ENCODE data around the gene DMD.

Gene DMD

DNA sequence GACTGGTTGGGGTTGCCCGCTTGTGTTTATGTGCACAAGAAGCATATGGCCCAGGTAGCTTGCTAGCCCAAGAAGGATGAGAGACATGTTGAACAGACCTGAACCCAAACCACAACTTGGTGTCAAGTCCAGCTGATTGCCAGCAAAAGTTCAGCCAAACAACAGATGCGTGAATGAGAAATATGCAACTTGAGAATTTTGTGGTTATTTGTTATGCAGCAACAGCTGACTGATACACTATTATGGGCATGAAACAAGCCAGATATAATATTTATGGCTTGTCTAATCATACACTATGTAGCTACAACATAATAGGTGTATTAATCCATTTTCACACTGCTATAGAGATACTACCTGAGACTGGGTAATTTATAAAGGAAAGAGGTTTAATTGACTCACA, 2073.2 kb downstream of the DMD start:
- peaks cover 14% of the 10 kb centered on the region for H3F3A ChIP-seq (ENCODE audit: low read depth)
- no peak overlapping the region for H3K4me3 ChIP-seq (ENCODE audit: low read length, poor library complexity, severe bottlenecking)
- H3K9ac ChIP-seq (ENCODE audit: low read depth, low read length, poor library complexity, severe bottlenecking), result no peak overlapping the region
- peaks cover 5% of the 10 kb centered on the region; the same call in 1 of the 2 replicates for H3K36me3 ChIP-seq (ENCODE audit: insufficient read depth, low read length)
- H3K4me2 ChIP-seq (ENCODE audit: low read depth, low read length, poor library complexity, severe bottlenecking), result no peak overlapping the region
- no peaks in the 10 kb centered on the region for H3K9me2 ChIP-seq (replicated peaks; ENCODE audit: low read depth, low read length)
- H3K9me3 ChIP-seq (ENCODE audit: insufficient read depth, low read depth, low read length), result no peaks in the 10 kb centered on the region
- TF ChIP-seq, protein P1, sequence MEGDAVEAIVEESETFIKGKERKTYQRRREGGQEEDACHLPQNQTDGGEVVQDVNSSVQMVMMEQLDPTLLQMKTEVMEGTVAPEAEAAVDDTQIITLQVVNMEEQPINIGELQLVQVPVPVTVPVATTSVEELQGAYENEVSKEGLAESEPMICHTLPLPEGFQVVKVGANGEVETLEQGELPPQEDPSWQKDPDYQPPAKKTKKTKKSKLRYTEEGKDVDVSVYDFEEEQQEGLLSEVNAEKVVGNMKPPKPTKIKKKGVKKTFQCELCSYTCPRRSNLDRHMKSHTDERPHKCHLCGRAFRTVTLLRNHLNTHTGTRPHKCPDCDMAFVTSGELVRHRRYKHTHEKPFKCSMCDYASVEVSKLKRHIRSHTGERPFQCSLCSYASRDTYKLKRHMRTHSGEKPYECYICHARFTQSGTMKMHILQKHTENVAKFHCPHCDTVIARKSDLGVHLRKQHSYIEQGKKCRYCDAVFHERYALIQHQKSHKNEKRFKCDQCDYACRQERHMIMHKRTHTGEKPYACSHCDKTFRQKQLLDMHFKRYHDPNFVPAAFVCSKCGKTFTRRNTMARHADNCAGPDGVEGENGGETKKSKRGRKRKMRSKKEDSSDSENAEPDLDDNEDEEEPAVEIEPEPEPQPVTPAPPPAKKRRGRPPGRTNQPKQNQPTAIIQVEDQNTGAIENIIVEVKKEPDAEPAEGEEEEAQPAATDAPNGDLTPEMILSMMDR (conservative IDR thresholded peaks at IDR 0.05; ENCODE audit: low read length), result no peak
- no peak for TF ChIP-seq EZH2phosphoT487 (IDR thresholded peaks at IDR 0.05; ENCODE audit: borderline replicate concordance)
- no peaks in the 10 kb centered on the region for H3K79me2 ChIP-seq (ENCODE audit: insufficient read depth, low read length)
- H2AFZ ChIP-seq (ENCODE audit: low read length), result no peak overlapping the region
- no peaks in the 10 kb centered on the region for H4K20me1 ChIP-seq (ENCODE audit: insufficient read depth, low read length, poor library complexity, severe bottlenecking)
- H3K27me3 ChIP-seq (ENCODE audit: insufficient read depth, low read length, poor library complexity, severe bottlenecking), result no peaks in the 10 kb centered on the region
- peaks cover 29% of the 10 kb centered on the region for H3K4me1 ChIP-seq (ENCODE audit: insufficient read depth, low read length, poor library complexity, severe bottlenecking)

DNA sequence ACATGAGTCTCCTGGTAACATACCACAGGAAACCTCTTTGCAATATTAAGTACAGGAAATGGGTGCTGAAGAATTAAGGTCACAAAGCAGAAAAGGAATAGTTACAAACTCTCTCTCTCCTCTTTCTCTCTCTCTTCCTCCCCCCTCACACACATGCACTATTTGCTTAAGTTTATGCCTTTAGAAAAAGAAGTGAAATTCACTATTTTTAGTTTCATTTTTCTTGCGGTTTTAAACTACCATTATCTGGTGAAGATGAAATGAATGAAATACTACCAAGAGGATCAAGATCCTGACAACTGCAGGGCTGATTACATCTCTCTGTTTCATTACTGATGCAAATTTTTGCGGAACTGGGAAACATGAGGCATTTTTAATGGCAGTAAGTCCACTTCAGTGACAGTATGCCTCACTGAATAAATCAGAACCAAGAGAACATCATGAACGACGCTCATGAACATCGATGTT, 2075.2 kb downstream of the DMD start:
- peak overlapping the region; percentile 64 for H3K4me3 ChIP-seq (ENCODE audit: low read length, poor library complexity, severe bottlenecking)
- no peaks in the 10 kb centered on the region for H3K9me3 ChIP-seq (ENCODE audit: insufficient read depth, low read depth, low read length)
- H4K20me1 ChIP-seq (ENCODE audit: insufficient read depth, low read length, poor library complexity, severe bottlenecking), result no peaks in the 10 kb centered on the region
- H3K9ac ChIP-seq (ENCODE audit: low read depth, low read length, poor library complexity, severe bottlenecking), result peak overlapping the region; percentile 15
- peak overlapping the region; percentile 70 for H3K4me2 ChIP-seq (ENCODE audit: low read depth, low read length, poor library complexity, severe bottlenecking)
- peaks cover 47% of the 10 kb centered on the region for H3K4me1 ChIP-seq (ENCODE audit: insufficient read depth, low read length, poor library complexity, severe bottlenecking)
- H3F3A ChIP-seq (ENCODE audit: low read depth), result peaks cover 16% of the 10 kb centered on the region
- peaks cover 5% of the 10 kb centered on the region; the same call in 1 of the 2 replicates for H3K36me3 ChIP-seq (ENCODE audit: insufficient read depth, low read length)
- TF ChIP-seq, protein P1 (conservative IDR thresholded peaks at IDR 0.05; ENCODE audit: low read length), result no peak
- TF ChIP-seq EZH2phosphoT487 (IDR thresholded peaks at IDR 0.05; ENCODE audit: borderline replicate concordance), result no peak
- H3K9me2 ChIP-seq (replicated peaks; ENCODE audit: low read depth, low read length), result no peaks in the 10 kb centered on the region
- no peak overlapping the region for H2AFZ ChIP-seq (ENCODE audit: low read length)
- no peaks in the 10 kb centered on the region for H3K79me2 ChIP-seq (ENCODE audit: insufficient read depth, low read length)
- H3K27me3 ChIP-seq (ENCODE audit: insufficient read depth, low read length, poor library complexity, severe bottlenecking), result no peaks in the 10 kb centered on the region

DNA sequence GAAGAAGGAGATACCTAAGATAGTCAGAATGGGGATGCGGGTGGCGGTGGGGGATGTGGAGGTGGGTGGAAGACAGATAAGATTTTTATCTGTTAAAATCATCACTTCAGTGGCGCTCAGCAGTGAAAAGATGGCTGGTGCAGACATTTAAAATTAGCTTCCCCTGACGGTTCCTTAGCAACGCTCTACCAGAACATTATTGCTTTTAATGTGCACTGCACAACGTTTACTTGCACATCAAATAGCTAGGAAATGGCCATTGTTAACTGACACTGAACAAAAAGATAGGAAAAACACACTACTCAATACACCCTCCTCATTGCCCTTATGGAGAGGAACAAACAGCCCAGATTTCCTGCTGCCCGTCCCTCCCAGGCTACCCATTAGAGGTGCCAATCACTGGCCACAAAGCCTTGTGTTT, 2078.5 kb downstream of the DMD start:
- H3K9me3 ChIP-seq (ENCODE audit: insufficient read depth, low read depth, low read length), result peaks cover 6% of the 10 kb centered on the region; the same call in 1 of the 2 replicates
- no peaks in the 10 kb centered on the region for H3K27me3 ChIP-seq (ENCODE audit: insufficient read depth, low read length, poor library complexity, severe bottlenecking)
- TF ChIP-seq, protein P1 (conservative IDR thresholded peaks at IDR 0.05; ENCODE audit: low read length), result no peak
- TF ChIP-seq EZH2phosphoT487 (IDR thresholded peaks at IDR 0.05; ENCODE audit: borderline replicate concordance), result no peak
- H3K9ac ChIP-seq (ENCODE audit: low read depth, low read length, poor library complexity, severe bottlenecking), result peak overlapping the region; percentile 55
- H3K4me1 ChIP-seq (ENCODE audit: insufficient read depth, low read length, poor library complexity, severe bottlenecking), result peaks cover 76% of the 10 kb centered on the region
- no peaks in the 10 kb centered on the region for H3K79me2 ChIP-seq (ENCODE audit: insufficient read depth, low read length)
- peak overlapping the region; percentile 45 for H3K4me2 ChIP-seq (ENCODE audit: low read depth, low read length, poor library complexity, severe bottlenecking)
- H2AFZ ChIP-seq (ENCODE audit: low read length), result no peak overlapping the region
- H3K36me3 ChIP-seq (ENCODE audit: insufficient read depth, low read length), result peaks cover 9% of the 10 kb centered on the region
- H3K9me2 ChIP-seq (replicated peaks; ENCODE audit: low read depth, low read length), result no peaks in the 10 kb centered on the region
- H4K20me1 ChIP-seq (ENCODE audit: insufficient read depth, low read length, poor library complexity, severe bottlenecking), result no peaks in the 10 kb centered on the region
- H3F3A ChIP-seq (ENCODE audit: low read depth), result peaks cover 16% of the 10 kb centered on the region
- H3K4me3 ChIP-seq (ENCODE audit: low read length, poor library complexity, severe bottlenecking), result peak overlapping the region; percentile 33
